IMR-90 (cell line): ENCODE measurements around the gene ACAP2. TPM values are rescaled to one million over a fixed set of nuclear protein-coding genes. Genes with fewer than 3 reads are reported as not detected.
A peak's percentile ranks its signal among the peaks of the same experiment; 100 is the strongest.

ENCODE experiments used
- ATAC-seq: fragments of 200-7000 bp; cut with Tn5 transposase; 2 replicates; pipeline ENCODE4 v1.9.1; 2020; ENCODE audit warnings: low read depth, mild to moderate bottlenecking, moderate library complexity
- BruUV-seq: library from RNA; stranded (reverse); fragments of 400-500 nt; replicated peaks from 2 replicates; lab custom pipeline; 2021; lab: Mats Ljungman, UMichigan
- CTCF ChIA-PET: fragments of 300-600 bp; formaldehyde crosslinking; extraction: SDS; loops from one replicate; lab custom pipeline; 2021; ENCODE audit warnings: antibody characterized with exemption; lab: Yijun Ruan, JAX
- POLR2A ChIA-PET: fragments of 300-600 bp; sonication (Branson Sonifier 250); formaldehyde crosslinking; loops from one replicate; lab custom pipeline; 2022; ENCODE audit warnings: antibody characterized with exemption; ENCODE audit not compliant: unreplicated experiment; lab: Charles Lee
- DNase-seq: peaks from one replicate; pipeline ENCODE4 v3.0.0; 2013
- H2AFZ ChIP-seq: replicated peaks from 2 replicates; pipeline ENCODE3; 2013; ENCODE audit warnings: low read length, mild to moderate bottlenecking; ENCODE audit not compliant: poor library complexity
- H2AK5ac ChIP-seq: 2 replicates; pipeline ENCODE4 v1.6.1; 2013; ENCODE audit warnings: low read depth, low read length, inconsistent platforms
- H2AK9ac ChIP-seq: replicated peaks from 2 replicates; pipeline ENCODE3; 2013; ENCODE audit warnings: mild to moderate bottlenecking, low read depth, low read length, moderate library complexity; ENCODE audit not compliant: poor library complexity
- H2BK120ac ChIP-seq: 2 replicates; pipeline ENCODE4 v1.6.1; 2013; ENCODE audit warnings: low read depth, low read length, inconsistent platforms
- H2BK15ac ChIP-seq: 3 replicates; pipeline ENCODE4 v1.6.1; 2013; ENCODE audit warnings: low read depth, low read length, inconsistent platforms
- H2BK20ac ChIP-seq: 2 replicates; pipeline ENCODE4 v1.6.1; 2013; ENCODE audit warnings: low read depth, mild to moderate bottlenecking, inconsistent platforms, low read length, moderate library complexity
- H2BK5ac ChIP-seq: 2 replicates; pipeline ENCODE4 v1.6.1; 2013; ENCODE audit warnings: mild to moderate bottlenecking, low read depth, low read length, inconsistent platforms; ENCODE audit not compliant: poor library complexity, severe bottlenecking
- H3K14ac ChIP-seq: replicated peaks from 2 replicates; pipeline ENCODE4 v1.6.1; 2013; ENCODE audit warnings: low read depth, low read length, inconsistent platforms
- H3K18ac ChIP-seq: 2 replicates; pipeline ENCODE4 v1.6.1; 2013; ENCODE audit warnings: low read depth, low read length, control low read depth
- H3K23ac ChIP-seq: 2 replicates; pipeline ENCODE4 v1.6.1; 2013; ENCODE audit warnings: low read depth, low read length, inconsistent platforms
- H3K27ac ChIP-seq: 2 replicates; pipeline ENCODE4 v1.5.1; 2013; ENCODE audit warnings: mild to moderate bottlenecking, control low read depth, low read length; ENCODE audit not compliant: insufficient read depth
- H3K27me3 ChIP-seq: 2 replicates; pipeline ENCODE4 v1.6.1; 2013; ENCODE audit warnings: low read length; ENCODE audit not compliant: control insufficient read depth, insufficient read depth
- H3K36me3 ChIP-seq: 2 replicates; pipeline ENCODE4 v1.6.1; 2013; ENCODE audit warnings: low read length, mixed read lengths; ENCODE audit not compliant: control insufficient read depth, insufficient read depth
- H3K4ac ChIP-seq: 2 replicates; pipeline ENCODE4 v1.6.1; 2013; ENCODE audit warnings: low read depth, low read length, inconsistent platforms
- H3K4me1 ChIP-seq: 2 replicates; pipeline ENCODE4 v1.6.1; 2013; ENCODE audit warnings: low read length, mixed read lengths; ENCODE audit not compliant: control insufficient read depth, insufficient read depth
- H3K4me2 ChIP-seq: 2 replicates; pipeline ENCODE4 v1.6.1; 2013; ENCODE audit warnings: low read depth, mild to moderate bottlenecking, control low read depth, low read length, moderate library complexity
- H3K4me3 ChIP-seq: 2 replicates; pipeline ENCODE4 v1.5.1; 2013; ENCODE audit warnings: low read depth, mild to moderate bottlenecking, control low read depth, low read length, moderate library complexity; ENCODE audit not compliant: insufficient read depth
- H3K56ac ChIP-seq: 2 replicates; pipeline ENCODE4 v1.6.1; 2013; ENCODE audit warnings: low read length, inconsistent platforms; ENCODE audit not compliant: insufficient read depth; ENCODE audit errors: extremely low read depth
- H3K79me1 ChIP-seq, 2 experiments: 2 replicates each; pipeline ENCODE4 v1.6.1; 2013; ENCODE audit warnings: low read length in 2 of 2, inconsistent platforms in 1 of 2, low read depth in 1 of 2
- H3K9ac ChIP-seq: 2 replicates; pipeline ENCODE4 v1.6.1; 2013; ENCODE audit warnings: low read depth, low read length, control low read depth
- H3K9me1 ChIP-seq: 2 replicates; pipeline ENCODE4 v1.6.1; 2013; ENCODE audit warnings: low read length, inconsistent platforms; ENCODE audit not compliant: insufficient read depth
- H3K9me3 ChIP-seq: 2 replicates; pipeline ENCODE4 v1.6.1; 2013; ENCODE audit warnings: low read length; ENCODE audit not compliant: control insufficient read depth, insufficient read depth
- H4K20me1 ChIP-seq: 2 replicates; pipeline ENCODE4 v1.6.1; 2013; ENCODE audit warnings: low read length, inconsistent platforms; ENCODE audit not compliant: insufficient read depth
- H4K5ac ChIP-seq: 2 replicates; pipeline ENCODE4 v1.6.1; 2013; ENCODE audit warnings: mild to moderate bottlenecking, low read depth, low read length, control low read depth
- H4K8ac ChIP-seq, 2 experiments: 2 replicates each; pipeline ENCODE4 v1.6.1; 2013; ENCODE audit warnings: low read depth in 2 of 2, low read length in 2 of 2, control low read depth in 1 of 2, inconsistent platforms in 1 of 2
- H4K91ac ChIP-seq: 2 replicates; pipeline ENCODE4 v1.6.1; 2013; ENCODE audit warnings: low read depth, low read length, inconsistent platforms; ENCODE audit not compliant: insufficient read depth
- BHLHE40 ChIP-seq: fragments of 150-350 bp; IDR thresholded peaks from 2 replicates; pipeline ENCODE4 v1.6.1; 2016; ENCODE audit warnings: mild to moderate bottlenecking, low read depth, low read length
- CEBPB ChIP-seq: IDR thresholded peaks from 2 replicates; pipeline ENCODE4 v1.6.1; 2012; ENCODE audit warnings: low read depth, low read length, improper control_type of control experiment
- CHD1 ChIP-seq: IDR thresholded peaks from 2 replicates; pipeline ENCODE4 v1.6.1; 2012; ENCODE audit warnings: low read depth, low read length, improper control_type of control experiment
- FOS ChIP-seq: fragments of 150-350 bp; IDR thresholded peaks from 2 replicates; pipeline ENCODE4 v1.6.1; 2016; ENCODE audit warnings: low read depth, low read length
- MXI1 ChIP-seq: IDR thresholded peaks from 2 replicates; pipeline ENCODE4 v1.6.1; 2012; ENCODE audit warnings: low read depth, mild to moderate bottlenecking, low read length, moderate library complexity, borderline replicate concordance
- RAD21 ChIP-seq: IDR thresholded peaks from 2 replicates; pipeline ENCODE4 v1.6.1; 2012; ENCODE audit warnings: low read length, improper control_type of control experiment
- RFX5 ChIP-seq: IDR thresholded peaks from 2 replicates; pipeline ENCODE4 v1.8.0; 2012; ENCODE audit warnings: low read depth, mild to moderate bottlenecking, low read length, moderate library complexity
- WGBS, 2 experiments: methylation state at CpG; one replicate each; pipeline versions ENCODE4 v1.1.5 to v1.1.7; 2013; ENCODE audit warnings: missing lambda C conversion rate in 2 of 2; ENCODE audit not compliant: insufficient read length in 1 of 2; ENCODE audit errors: extremely low coverage in 2 of 2; 5-methylcytosine and 5-hydroxymethylcytosine counted together
- dilution Hi-C: fragments of 300-500 bp; cut with HindIII; formaldehyde crosslinking; loops from one replicate; pipeline ENCODE4 v1.14.3; 2018; ENCODE audit warnings: low sequenced_read_pairs; ENCODE audit not compliant: unreplicated experiment
- in situ Hi-C: fragments of 300-500 bp; cut with MboI; formaldehyde crosslinking; loops from 3 replicates; pipeline ENCODE4 v1.14.3; 2019; ENCODE audit warnings: low sequenced_read_pairs, inconsistent platforms, mixed read lengths
- intact Hi-C: fragments of 100-400 bp; cut with micrococcal nuclease; formaldehyde crosslinking; loops from 2 replicates; pipeline ENCODE4 v1.10.0; 2022
- polyA plus RNA-seq, 3 experiments: library from polyadenylated mRNA; depleted of rRNA; stranded (reverse); fragments of >200 nt; gene quantifications; 2 replicates each; pipeline ENCODE4 v1.2.3, GENCODE V29; 2012; ENCODE audit warnings: low replicate concordance in 1 of 3
- total RNA-seq: library from RNA; depleted of rRNA; stranded (reverse); fragments of >200 nt; gene quantifications from 2 replicates; pipeline ENCODE4 v1.2.3, GENCODE V29; 2012
- TF ChIP-seq, protein P1 (sequence below): conservative IDR thresholded peaks from 2 replicates; pipeline ENCODE4 v1.5.1; 2012; ENCODE audit warnings: mild to moderate bottlenecking, low read depth, low read length, improper control_type of control experiment
- TF ChIP-seq, protein P2 (sequence below): fragments of 150-350 bp; IDR thresholded peaks from 2 replicates; pipeline ENCODE4 v1.6.1; 2017; ENCODE audit warnings: mild to moderate bottlenecking, antibody characterized with exemption, low read length, low read depth
- TF ChIP-seq, protein P3 (sequence below): fragments of 150-350 bp; IDR thresholded peaks from 2 replicates; pipeline ENCODE4 v1.6.1; 2016; ENCODE audit warnings: low read depth, mild to moderate bottlenecking, low read length, moderate library complexity, borderline replicate concordance

Gene ACAP2
- total and polyA plus RNA-seq, 2 of the 4 experiments (the other 2 are of a cell fraction): 11.9 to 35.1 TPM

DNA sequence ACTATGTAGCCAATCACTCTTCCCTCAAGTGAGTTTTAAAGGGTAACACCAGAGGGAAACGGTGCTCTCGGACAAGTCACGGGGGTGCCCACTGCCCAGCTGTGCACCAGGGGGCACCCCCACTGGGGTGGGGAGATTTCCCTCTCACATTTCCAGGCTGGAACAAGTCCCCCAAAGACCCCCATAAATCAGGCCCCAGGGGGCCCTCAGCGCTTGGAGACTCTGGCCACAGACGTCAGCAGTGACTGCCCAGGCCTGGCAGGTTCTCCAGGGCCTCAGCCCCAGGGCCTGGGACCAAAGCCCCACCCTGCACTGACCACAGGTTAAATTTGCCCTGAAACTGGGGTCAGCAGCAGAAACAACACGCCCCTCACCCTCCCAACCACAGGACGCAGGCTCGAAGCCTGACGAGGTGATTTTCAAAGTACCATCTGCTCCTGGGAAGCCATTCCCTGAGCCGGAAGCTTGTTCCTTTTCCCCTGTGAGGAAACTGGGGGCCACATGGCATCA is 188.8 kb downstream of the ACAP2 start:
- ChIA-PET CTCF (interaction anchor here (0.6 kb wide), 1 partner anchor 74 kb away, joined by 3 read pairs; no protein-coding TSS in a partner anchor), POLR2A (no interaction called here)
- H3K23ac ChIP-seq: no peak overlapping the region
- no peak overlapping the region for H2BK20ac ChIP-seq
- no peak overlapping the region for H2BK15ac ChIP-seq
- 0 out of 2 replicates have a peak overlapping the region, but pooled peaks have one; percentile 26 for H2AK5ac ChIP-seq
- ATAC-seq (no peak), DNase-seq (no peak)
- in situ Hi-C loops (loop anchor here (10.0 kb wide), 1 partner anchor 139 kb away; no protein-coding TSS in a partner anchor), dilution Hi-C loops (no loop called here), intact Hi-C loops (loop anchor here (10.0 kb wide), 1 partner anchor 99 kb away; no protein-coding TSS in a partner anchor)
- no peaks in the 10 kb centered on the region for H3K36me3 ChIP-seq
- H4K91ac ChIP-seq: no peak overlapping the region
- 80% methylated on average over 1 of the region's 10 CpGs; no CpG with 5 or more reads in 1 of the 2 experiments for WGBS, 2 experiments
- H2AK9ac ChIP-seq: no peak overlapping the region
- peaks cover 6% of the 10 kb centered on the region for H3K9me1 ChIP-seq
- H3K9me3 ChIP-seq: no peaks in the 10 kb centered on the region
- no peak overlapping the region for H3K27ac ChIP-seq
- no peak overlapping the region for H3K4ac ChIP-seq
- no peak overlapping the region for H3K14ac ChIP-seq
- H3K27me3 ChIP-seq: no peaks in the 10 kb centered on the region
- no peak overlapping the region for H4K5ac ChIP-seq
- H2AFZ ChIP-seq: no peak overlapping the region
- peaks cover 23 to 58% of the 10 kb centered on the region in 2 experiments for H3K79me1 ChIP-seq
- no peak overlapping the region for H2BK5ac ChIP-seq
- H4K8ac ChIP-seq: no peak overlapping the region; a peak in 1 of 4 replicates
- H3K4me3 ChIP-seq: no peak overlapping the region
- TF ChIP-seq RFX5 (no peak), MXI1 (no peak), CEBPB (no peak), BHLHE40 (no peak), RAD21 (no peak), FOS (no peak), CHD1 (no peak)
- TF ChIP-seq, protein P1, sequence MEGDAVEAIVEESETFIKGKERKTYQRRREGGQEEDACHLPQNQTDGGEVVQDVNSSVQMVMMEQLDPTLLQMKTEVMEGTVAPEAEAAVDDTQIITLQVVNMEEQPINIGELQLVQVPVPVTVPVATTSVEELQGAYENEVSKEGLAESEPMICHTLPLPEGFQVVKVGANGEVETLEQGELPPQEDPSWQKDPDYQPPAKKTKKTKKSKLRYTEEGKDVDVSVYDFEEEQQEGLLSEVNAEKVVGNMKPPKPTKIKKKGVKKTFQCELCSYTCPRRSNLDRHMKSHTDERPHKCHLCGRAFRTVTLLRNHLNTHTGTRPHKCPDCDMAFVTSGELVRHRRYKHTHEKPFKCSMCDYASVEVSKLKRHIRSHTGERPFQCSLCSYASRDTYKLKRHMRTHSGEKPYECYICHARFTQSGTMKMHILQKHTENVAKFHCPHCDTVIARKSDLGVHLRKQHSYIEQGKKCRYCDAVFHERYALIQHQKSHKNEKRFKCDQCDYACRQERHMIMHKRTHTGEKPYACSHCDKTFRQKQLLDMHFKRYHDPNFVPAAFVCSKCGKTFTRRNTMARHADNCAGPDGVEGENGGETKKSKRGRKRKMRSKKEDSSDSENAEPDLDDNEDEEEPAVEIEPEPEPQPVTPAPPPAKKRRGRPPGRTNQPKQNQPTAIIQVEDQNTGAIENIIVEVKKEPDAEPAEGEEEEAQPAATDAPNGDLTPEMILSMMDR: no peak
- TF ChIP-seq, protein P2, sequence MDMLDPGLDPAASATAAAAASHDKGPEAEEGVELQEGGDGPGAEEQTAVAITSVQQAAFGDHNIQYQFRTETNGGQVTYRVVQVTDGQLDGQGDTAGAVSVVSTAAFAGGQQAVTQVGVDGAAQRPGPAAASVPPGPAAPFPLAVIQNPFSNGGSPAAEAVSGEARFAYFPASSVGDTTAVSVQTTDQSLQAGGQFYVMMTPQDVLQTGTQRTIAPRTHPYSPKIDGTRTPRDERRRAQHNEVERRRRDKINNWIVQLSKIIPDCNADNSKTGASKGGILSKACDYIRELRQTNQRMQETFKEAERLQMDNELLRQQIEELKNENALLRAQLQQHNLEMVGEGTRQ: no peak
- TF ChIP-seq, protein P3, sequence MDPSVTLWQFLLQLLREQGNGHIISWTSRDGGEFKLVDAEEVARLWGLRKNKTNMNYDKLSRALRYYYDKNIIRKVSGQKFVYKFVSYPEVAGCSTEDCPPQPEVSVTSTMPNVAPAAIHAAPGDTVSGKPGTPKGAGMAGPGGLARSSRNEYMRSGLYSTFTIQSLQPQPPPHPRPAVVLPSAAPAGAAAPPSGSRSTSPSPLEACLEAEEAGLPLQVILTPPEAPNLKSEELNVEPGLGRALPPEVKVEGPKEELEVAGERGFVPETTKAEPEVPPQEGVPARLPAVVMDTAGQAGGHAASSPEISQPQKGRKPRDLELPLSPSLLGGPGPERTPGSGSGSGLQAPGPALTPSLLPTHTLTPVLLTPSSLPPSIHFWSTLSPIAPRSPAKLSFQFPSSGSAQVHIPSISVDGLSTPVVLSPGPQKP: no peak
- H3K56ac ChIP-seq: no peak overlapping the region
- no peak overlapping the region for H3K4me2 ChIP-seq
- H2BK120ac ChIP-seq: no peak overlapping the region
- no TSS peak for BruUV-seq
- peaks cover 7% of the 10 kb centered on the region for H4K20me1 ChIP-seq
- H3K18ac ChIP-seq: no peak overlapping the region
- H3K9ac ChIP-seq: no peak overlapping the region
- peaks cover 14% of the 10 kb centered on the region for H3K4me1 ChIP-seq
